Upper lobe of left lung (tissue), 6 donors: ENCODE data around the gene OSCAR. TPM values are rescaled to one million over a fixed set of nuclear protein-coding genes. Genes with fewer than 3 reads are reported as not detected.

Source experiments
- ATAC-seq, 2 donors: fragments of 200-7000 bp; cut with Tn5 transposase; one replicate each; pipeline ENCODE4 v1.9.1; 2022; ENCODE audit warnings: mild to moderate bottlenecking in 2 of 2, moderate library complexity in 2 of 2; ENCODE audit not compliant: low FRiP score in 2 of 2
- DNase-seq, 2 donors: peaks; one replicate each; pipeline ENCODE4 v3.0.0-alpha.2; 2019 to 2020
- H3K27ac ChIP-seq, 4 donors: fragments of 200-600 bp; sonication (generic); one replicate each; pipeline ENCODE4 v1.5.1; 2016 to 2019
- H3K27me3 ChIP-seq, 4 donors: fragments of 200-600 bp; sonication (generic); one replicate each; pipeline ENCODE4 v1.5.1; 2017 to 2019
- H3K36me3 ChIP-seq, 4 donors: fragments of 200-600 bp; sonication (generic); one replicate each; pipeline ENCODE4 v1.5.1; 2016 to 2019
- H3K4me1 ChIP-seq, 4 donors: fragments of 200-600 bp; sonication (generic); one replicate each; pipeline ENCODE4 v1.5.1; 2018 to 2019
- H3K4me3 ChIP-seq, 4 donors: fragments of 200-600 bp; sonication (generic); one replicate each; pipeline ENCODE4 v1.5.1; 2017 to 2019; ENCODE audit warnings: mild to moderate bottlenecking in 2 of 4, moderate library complexity in 1 of 4
- H3K9me3 ChIP-seq, 4 donors: fragments of 200-600 bp; sonication (generic); one replicate each; pipeline ENCODE4 v1.5.1; 2018 to 2019
- EP300 ChIP-seq, 4 donors: sonication (generic); formaldehyde crosslinking; IDR thresholded peaks; one replicate each; pipeline ENCODE4 v1.5.1; 2017; ENCODE audit warnings: antibody characterized with exemption in 4 of 4, control low read depth in 2 of 4
- POLR2A ChIP-seq, 4 donors: fragments of 450-650 bp; IDR thresholded peaks; one replicate each; pipeline ENCODE4 v1.5.1; 2016 to 2017; ENCODE audit warnings: antibody characterized with exemption in 4 of 4, mild to moderate bottlenecking in 2 of 4
- POLR2AphosphoS5 ChIP-seq, 2 donors: sonication (generic); formaldehyde crosslinking; IDR thresholded peaks; one replicate each; pipeline ENCODE4 v1.5.1; 2017; ENCODE audit warnings: antibody characterized with exemption in 2 of 2
- WGBS, 2 donors: methylation state at CpG; one replicate each; pipeline ENCODE4 v1.1.5; 2017 to 2018; 5-methylcytosine and 5-hydroxymethylcytosine counted together
- total RNA-seq, 6 donors: library from RNA; depleted of rRNA in 4 of 6; stranded (reverse); fragments of >200 nt in 4 of 6; gene quantifications; one replicate each; pipeline versions ENCODE4 v1.1.0 to v1.2.1, GENCODE V29; 2016 to 2021
- TF ChIP-seq, protein P1 (sequence below), 6 experiments: fragments of 450-650 bp in 4 of 6; fragments of 200-600 bp in 2 of 6; sonication (generic) in 2 of 6; IDR thresholded peaks; one replicate each; pipeline ENCODE4 v1.5.1; 2016 to 2019; ENCODE audit warnings: antibody characterized with exemption in 6 of 6
- donor health status: DM: no; HTN: no; CAD: no; lungs with moderate emphysema.
- donor health status: DM: no; HTN: yes; CAD: no; lungs with severe emphysema.

OSCAR gene
- total RNA-seq, 6 donors from 2014 or later = 18.5 to 119 (median 49.5) TPM

DNA sequence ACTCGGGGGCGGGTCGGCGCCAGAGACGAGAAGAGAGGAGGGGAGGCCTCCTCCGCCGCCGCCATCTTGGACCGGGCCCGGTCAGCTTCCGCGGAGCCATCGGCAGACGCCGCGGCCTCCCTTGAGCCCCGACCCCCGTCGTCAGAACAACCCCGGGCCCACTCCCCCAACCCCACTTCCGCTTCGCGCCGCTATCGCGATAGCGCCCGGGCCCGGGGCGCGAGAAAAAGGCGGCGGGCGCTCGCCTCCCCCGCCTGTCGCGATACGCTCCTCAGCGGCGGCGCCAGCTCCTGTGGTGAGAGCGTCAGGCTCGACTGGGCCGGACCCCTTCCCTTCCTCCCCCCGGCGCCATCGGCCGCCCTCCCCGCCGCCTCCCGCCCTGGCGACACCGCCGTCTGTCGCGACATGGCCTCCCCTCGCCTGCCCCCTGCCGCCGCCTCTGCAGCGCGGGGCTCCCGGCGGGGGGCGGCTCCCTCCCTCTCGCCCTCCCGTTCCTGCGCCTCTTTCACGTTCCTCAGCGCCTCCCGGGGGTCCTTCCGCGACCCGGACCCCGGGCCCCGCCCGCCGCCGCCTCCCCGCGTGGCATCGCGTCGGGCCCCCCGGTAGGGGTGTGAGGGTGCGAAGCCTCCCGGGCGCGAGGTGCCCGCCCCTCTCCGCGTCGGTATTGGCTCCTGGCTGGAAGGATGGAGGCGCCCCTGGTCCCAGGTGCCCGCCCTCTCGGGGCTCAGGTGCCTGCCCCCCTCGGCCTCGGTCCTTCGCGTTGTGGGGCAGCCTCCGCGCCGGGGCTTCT is 37.3 kb upstream of the OSCAR start, which contains the start of gene CNOT3:
CNOT3 (plus strand) TSS at position 64 of the 790 bp plus-strand sequence. CDS start 5,217 bp downstream, outside the sequence.
- H3K4me1 ChIP-seq = peaks cover 32 to 44% (median 38%) of the 10 kb centered on the region in 4 donors
- 1% methylated on average over 29 of the region's 103 CpGs; no CpG with 5 or more reads in 1 of the 2 donors for WGBS, 2 donors
- H3K36me3 ChIP-seq = peaks cover 4 to 19% (median 9%) of the 10 kb centered on the region in 4 donors
- TF ChIP-seq, protein P1, sequence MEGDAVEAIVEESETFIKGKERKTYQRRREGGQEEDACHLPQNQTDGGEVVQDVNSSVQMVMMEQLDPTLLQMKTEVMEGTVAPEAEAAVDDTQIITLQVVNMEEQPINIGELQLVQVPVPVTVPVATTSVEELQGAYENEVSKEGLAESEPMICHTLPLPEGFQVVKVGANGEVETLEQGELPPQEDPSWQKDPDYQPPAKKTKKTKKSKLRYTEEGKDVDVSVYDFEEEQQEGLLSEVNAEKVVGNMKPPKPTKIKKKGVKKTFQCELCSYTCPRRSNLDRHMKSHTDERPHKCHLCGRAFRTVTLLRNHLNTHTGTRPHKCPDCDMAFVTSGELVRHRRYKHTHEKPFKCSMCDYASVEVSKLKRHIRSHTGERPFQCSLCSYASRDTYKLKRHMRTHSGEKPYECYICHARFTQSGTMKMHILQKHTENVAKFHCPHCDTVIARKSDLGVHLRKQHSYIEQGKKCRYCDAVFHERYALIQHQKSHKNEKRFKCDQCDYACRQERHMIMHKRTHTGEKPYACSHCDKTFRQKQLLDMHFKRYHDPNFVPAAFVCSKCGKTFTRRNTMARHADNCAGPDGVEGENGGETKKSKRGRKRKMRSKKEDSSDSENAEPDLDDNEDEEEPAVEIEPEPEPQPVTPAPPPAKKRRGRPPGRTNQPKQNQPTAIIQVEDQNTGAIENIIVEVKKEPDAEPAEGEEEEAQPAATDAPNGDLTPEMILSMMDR (IDR thresholded peaks at IDR 0.05) = no peak
- TF ChIP-seq EP300 (IDR thresholded peaks at IDR 0.05) = no peak
- peak; percentile 79 to 91 for TF ChIP-seq POLR2AphosphoS5 (IDR thresholded peaks at IDR 0.05)
- TF ChIP-seq POLR2A (IDR thresholded peaks at IDR 0.05) = peak in 3 of 4 donors; percentile 17 to 90 (median 78)
- H3K27ac ChIP-seq = peak within 1 kb of the TSS; percentile 93 to 99 (median 96)
- H3K9me3 ChIP-seq = no peaks in the 10 kb centered on the region
- H3K27me3 ChIP-seq = no peaks in the 10 kb centered on the region
- DNase-seq (peak in 1 of 2 donors; percentile 89), ATAC-seq (no peak)
- H3K4me3 ChIP-seq = peak within 1 kb of the TSS; percentile 92 to 100 (median 94)

DNA sequence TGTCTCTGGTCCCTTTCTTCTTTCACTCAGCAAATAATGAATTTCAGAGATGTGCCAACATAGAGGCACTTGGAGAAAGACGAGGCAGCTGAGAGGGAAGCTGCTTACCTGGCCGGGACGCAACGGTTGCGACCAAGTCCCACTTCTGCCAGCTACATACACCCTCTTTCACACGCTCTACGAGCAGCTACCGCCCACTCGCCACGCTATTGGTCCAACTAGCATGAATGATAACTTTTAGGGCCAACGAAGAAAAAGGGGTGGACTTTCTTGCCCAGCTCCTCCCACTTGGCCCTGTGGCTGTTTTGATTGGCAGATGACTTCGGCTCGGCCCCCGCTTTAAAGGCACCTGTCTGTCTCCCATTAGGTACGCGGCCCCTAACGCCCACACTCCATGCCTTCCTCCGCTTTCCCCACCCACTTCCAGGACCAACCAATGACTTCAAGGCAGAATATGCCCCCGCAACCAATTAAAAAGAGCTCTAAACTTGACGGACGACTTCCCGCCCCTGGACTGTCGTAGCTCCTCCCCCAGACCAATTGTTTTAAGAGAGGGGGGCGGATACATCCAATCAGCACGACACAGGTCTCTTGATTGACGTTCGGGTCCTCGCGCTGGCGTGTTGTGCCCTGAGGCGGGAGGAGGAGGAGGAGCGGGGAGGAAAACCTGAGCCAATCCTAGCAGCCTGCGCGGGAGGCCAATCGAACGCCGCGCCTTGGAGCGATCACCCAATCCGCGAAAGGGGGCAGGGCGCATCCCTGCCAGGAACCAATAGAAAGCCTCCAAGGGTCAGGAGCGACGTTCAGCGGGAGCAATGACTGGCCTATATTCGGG is 36.5 kb upstream of the OSCAR start:
- Histone ChIP-seq H3K4me1 (peaks cover 32 to 44% (median 38%) of the 10 kb centered on the region in 4 donors), H3K9me3 (no peaks in the 10 kb centered on the region)
- 1% methylated on average over 28 to 44 of the region's 46 CpGs for WGBS, 2 donors

GRCh38 chr19:54136086-54136863 is 35.7 kb upstream of the OSCAR start:
- ATAC-seq (no peak), DNase-seq (no peak)
- H3K36me3 ChIP-seq = peaks cover 0 to 18% (median 8%) of the 10 kb centered on the region in 4 donors
- H3K4me1 ChIP-seq = peaks cover 32 to 43% (median 38%) of the 10 kb centered on the region in 4 donors
- WGBS, 2 donors = 2 to 6% methylated on average over 29 to 30 of the region's 30 CpGs
- peak overlapping the region; percentile 18 to 58 (median 52) for H3K4me3 ChIP-seq
- TF ChIP-seq POLR2AphosphoS5 (IDR thresholded peaks at IDR 0.05) (no peak), EP300 (IDR thresholded peaks at IDR 0.05) (no peak), POLR2A (IDR thresholded peaks at IDR 0.05) (no peak)
- TF ChIP-seq, protein P1 (IDR thresholded peaks at IDR 0.05) = no peak
- H3K27me3 ChIP-seq = no peaks in the 10 kb centered on the region
- no peaks in the 10 kb centered on the region for H3K9me3 ChIP-seq
- peak overlapping the region in 3 of 4 donors; percentile 50 to 68 (median 56) for H3K27ac ChIP-seq

More for the DNA sequence above, 36.5 kb upstream of the OSCAR start:
- Histone ChIP-seq H3K36me3 (peaks cover 0 to 16% (median 3%) of the 10 kb centered on the region in 4 donors), H3K27ac (peak overlapping the region; percentile 93 to 99 (median 96)), H3K4me3 (peak overlapping the region; percentile 18 to 97 (median 92)), H3K27me3 (no peaks in the 10 kb centered on the region)
- DNase-seq (peak; percentile 97 to 100), ATAC-seq (peak; percentile 95 to 98)
- TF ChIP-seq POLR2AphosphoS5 (IDR thresholded peaks at IDR 0.05) (peak in 1 of 2 donors; percentile 69), EP300 (IDR thresholded peaks at IDR 0.05) (no peak), POLR2A (IDR thresholded peaks at IDR 0.05) (peak in 1 of 4 donors; percentile 71)
- TF ChIP-seq, protein P1 (IDR thresholded peaks at IDR 0.05) = no peak

DNA sequence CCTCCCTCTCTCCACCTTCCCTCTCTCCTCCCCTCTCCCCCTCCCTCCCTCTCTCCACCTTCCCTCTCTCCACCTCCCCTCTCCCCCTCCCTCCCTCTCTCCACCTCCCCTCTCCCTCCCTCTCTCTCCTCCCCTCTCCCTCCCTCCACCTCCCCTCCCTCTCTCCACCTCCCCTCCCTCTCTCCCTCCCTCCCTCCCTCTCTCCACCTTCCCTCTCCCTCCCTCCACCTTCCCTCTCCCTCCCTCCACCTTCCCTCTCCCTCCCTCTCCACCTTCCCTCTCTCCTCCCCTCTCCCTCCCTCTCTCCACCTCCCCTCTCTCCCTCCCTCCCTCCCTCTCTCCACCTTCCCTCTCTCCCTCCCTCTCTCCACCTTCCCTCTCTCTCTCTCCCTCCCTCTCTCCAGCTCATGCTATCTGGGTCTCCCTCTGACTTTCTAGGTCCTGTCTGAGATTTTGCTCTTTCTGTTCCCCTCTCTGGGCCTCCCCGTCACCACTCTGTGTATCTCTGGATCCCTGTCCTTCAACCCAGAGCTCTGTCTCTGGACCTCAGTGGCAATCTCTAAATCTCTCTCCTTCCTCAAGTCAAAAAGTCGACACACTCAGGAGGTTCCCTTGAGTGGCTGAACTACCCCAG is 33.5 kb upstream of the OSCAR start:
- H3K4me3 ChIP-seq = no peak overlapping the region
- peaks cover 6 to 32% (median 24%) of the 10 kb centered on the region in 4 donors for H3K36me3 ChIP-seq
- TF ChIP-seq, protein P1 (IDR thresholded peaks at IDR 0.05) = no peak
- no peak for TF ChIP-seq POLR2AphosphoS5 (IDR thresholded peaks at IDR 0.05)
- no peak for TF ChIP-seq EP300 (IDR thresholded peaks at IDR 0.05)
- TF ChIP-seq POLR2A (IDR thresholded peaks at IDR 0.05) = no peak
- DNase-seq (no peak), ATAC-seq (no peak)
- WGBS, 2 donors = 59 to 76% methylated on average over 2 of the region's 2 CpGs
- no peak overlapping the region for H3K27ac ChIP-seq
- no peaks in the 10 kb centered on the region for H3K27me3 ChIP-seq
- no peaks in the 10 kb centered on the region for H3K9me3 ChIP-seq
- peaks cover 16 to 21% (median 19%) of the 10 kb centered on the region in 4 donors for H3K4me1 ChIP-seq
